ENCODE data around the gene CLDN3.

The CLDN3 gene

DNA sequence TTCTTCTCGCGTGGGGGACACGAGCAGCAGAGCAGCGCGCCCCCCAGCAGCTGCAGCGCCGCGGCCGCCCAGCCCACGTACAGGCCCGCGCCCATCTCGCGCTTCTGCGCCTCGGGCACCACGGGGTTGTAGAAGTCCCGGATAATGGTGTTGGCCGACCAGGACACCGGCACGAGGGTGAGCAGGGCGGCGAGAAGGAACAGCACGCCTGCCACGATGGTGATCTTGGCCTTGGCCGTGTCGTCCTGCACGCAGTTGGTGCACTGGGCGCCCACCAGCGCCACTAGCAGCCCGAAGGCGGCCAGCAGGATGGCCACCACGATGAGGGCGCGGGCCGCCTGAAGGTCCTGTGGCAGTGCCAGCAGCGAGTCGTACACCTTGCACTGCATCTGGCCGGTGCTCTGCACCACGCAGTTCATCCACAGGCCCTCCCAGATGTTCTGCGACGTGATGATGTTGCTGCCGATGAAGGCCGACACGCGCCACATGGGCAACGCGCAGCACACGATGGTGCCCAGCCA is 529 bp downstream of the CLDN3 start:
- TF ChIP-seq Cebpa-rat (IDR thresholded peaks at IDR 0.05) = no peak
- Histone ChIP-seq H3K36me3 (no peaks in the 10 kb centered on the region), H3K27ac (no peak overlapping the region), H4K20me1 (no peaks in the 10 kb centered on the region), H3K4me2 (no peak overlapping the region), H3K27me3 (peaks cover 23% of the 10 kb centered on the region), H3K4me1 (peaks cover 14% of the 10 kb centered on the region), H3K9ac (no peak overlapping the region), H3K4me3 (no peak overlapping the region), H3K9me3 (0 out of 2 replicates have a peak, but pooled peaks cover 11% of the 10 kb centered on the region)

DNA sequence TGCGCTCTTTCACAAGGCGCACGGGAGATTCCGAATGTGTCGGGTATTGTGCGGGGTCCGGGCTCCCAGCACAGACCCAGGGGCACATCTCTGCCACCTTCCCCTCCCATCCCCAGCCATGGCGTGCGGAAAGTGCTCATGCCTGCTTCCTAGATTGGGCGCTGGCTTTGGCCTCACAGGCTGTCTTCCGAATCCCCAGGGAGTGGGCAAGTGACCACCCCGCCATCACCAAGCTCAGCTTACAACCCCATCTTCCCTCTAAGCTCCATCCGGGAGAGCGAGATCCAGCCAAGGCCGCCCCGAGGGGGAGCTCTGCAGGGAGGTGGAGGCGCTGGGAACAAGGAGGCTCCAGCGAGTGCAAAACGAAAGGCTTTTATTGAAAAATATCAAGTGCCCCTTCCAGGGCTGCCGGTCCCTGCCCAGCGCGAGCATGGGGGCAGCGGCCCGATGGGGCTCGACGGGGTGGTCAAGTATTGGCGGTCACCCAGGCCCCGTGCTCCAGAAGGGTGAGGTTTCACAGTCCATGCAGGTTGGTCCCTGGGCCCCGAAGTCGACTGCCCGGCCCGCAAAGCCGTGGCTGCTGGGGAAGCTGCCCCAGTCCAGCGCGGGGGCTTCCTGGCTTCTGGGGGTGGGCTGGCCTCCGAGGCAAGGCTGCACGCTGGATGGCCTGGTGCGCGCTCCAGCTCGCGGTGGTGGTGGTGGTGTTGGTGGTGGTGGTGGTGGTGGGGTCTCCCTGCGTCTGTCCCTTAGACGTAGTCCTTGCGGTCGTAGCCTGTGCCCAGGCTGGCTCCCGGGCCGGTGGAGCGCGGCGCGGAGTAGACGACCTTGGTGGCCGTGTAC is 1.2 kb downstream of the CLDN3 start:
- Histone ChIP-seq H3K4me1 (peaks cover 14% of the 10 kb centered on the region), H3K27me3 (peaks cover 23% of the 10 kb centered on the region), H3K4me3 (no peak overlapping the region), H3K27ac (no peak overlapping the region), H3K4me2 (no peak overlapping the region), H3K9ac (no peak overlapping the region), H3K36me3 (no peaks in the 10 kb centered on the region), H4K20me1 (no peaks in the 10 kb centered on the region), H3K9me3 (0 out of 2 replicates have a peak, but pooled peaks cover 11% of the 10 kb centered on the region)
- TF ChIP-seq Cebpa-rat (IDR thresholded peaks at IDR 0.05) = no peak

DNA sequence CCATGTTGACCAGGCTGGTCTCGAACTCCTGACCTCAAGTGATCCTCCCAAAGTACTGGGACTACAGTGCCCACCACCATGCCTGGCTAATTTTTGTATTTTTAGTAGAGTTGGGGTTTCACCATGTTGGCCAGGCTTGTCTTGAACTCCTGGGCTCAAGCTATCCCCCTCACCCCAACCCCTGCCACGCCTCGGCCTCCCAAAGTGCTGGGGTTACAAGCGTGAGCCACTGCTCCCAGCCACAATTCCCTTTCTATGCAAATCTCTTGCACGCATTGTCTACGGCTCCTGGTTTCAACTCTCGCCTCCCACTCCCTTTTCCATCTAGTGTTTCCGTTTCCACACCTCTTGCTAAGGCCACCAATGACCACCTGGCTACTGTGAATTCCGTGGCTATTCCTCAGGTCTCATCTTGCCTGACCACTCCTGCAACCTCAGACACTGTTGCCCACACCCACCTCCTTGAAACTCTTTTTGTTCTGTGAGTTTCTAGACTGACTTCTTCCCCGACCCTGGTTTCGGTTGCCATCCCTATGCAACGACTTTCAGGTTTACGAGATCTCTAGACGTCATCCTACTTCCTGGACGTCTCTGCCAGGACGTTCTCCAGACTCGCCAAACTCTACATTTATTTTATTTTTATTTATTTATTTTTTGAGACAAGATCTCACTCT is 3.4 kb downstream of the CLDN3 start:
- Histone ChIP-seq H3K4me1 (peaks cover 14% of the 10 kb centered on the region), H3K9ac (no peak overlapping the region), H3K36me3 (no peaks in the 10 kb centered on the region), H3K4me3 (no peak overlapping the region), H3K9me3 (0 out of 2 replicates have a peak, but pooled peaks cover 11% of the 10 kb centered on the region), H3K27ac (no peak overlapping the region), H3K4me2 (no peak overlapping the region), H3K27me3 (peaks cover 23% of the 10 kb centered on the region), H4K20me1 (no peaks in the 10 kb centered on the region)
- no peak for TF ChIP-seq Cebpa-rat (IDR thresholded peaks at IDR 0.05)

DNA sequence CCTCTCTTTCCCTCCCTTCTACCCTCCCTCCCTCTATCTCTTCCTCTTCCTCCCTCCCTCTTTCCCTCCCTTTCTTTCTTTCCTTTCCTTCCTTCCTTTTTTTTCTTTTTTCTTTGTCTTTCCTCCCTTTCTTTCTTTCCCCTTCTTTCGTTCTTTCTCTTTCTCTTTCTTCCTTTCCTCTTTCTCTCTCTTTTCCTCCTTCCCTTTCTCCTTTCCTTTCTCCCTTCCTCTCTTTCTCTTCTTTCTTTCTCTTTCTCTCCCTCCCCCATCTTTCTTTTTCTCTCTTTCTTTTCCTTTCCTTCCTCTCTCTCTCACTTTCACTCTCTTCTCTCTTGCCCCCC is 7.4 kb downstream of the CLDN3 start:
- H3K4me1 ChIP-seq = no peaks in the 10 kb centered on the region
- no peaks in the 10 kb centered on the region for H3K9me3 ChIP-seq
- no peak for TF ChIP-seq Cebpa-rat (IDR thresholded peaks at IDR 0.05)
- H3K27ac ChIP-seq = no peak overlapping the region
- H3K4me3 ChIP-seq = no peak overlapping the region
- no peak overlapping the region for H3K4me2 ChIP-seq
- H3K36me3 ChIP-seq = no peaks in the 10 kb centered on the region
- no peaks in the 10 kb centered on the region for H4K20me1 ChIP-seq
- no peak overlapping the region for H3K9ac ChIP-seq
- no peaks in the 10 kb centered on the region for H3K27me3 ChIP-seq

DNA sequence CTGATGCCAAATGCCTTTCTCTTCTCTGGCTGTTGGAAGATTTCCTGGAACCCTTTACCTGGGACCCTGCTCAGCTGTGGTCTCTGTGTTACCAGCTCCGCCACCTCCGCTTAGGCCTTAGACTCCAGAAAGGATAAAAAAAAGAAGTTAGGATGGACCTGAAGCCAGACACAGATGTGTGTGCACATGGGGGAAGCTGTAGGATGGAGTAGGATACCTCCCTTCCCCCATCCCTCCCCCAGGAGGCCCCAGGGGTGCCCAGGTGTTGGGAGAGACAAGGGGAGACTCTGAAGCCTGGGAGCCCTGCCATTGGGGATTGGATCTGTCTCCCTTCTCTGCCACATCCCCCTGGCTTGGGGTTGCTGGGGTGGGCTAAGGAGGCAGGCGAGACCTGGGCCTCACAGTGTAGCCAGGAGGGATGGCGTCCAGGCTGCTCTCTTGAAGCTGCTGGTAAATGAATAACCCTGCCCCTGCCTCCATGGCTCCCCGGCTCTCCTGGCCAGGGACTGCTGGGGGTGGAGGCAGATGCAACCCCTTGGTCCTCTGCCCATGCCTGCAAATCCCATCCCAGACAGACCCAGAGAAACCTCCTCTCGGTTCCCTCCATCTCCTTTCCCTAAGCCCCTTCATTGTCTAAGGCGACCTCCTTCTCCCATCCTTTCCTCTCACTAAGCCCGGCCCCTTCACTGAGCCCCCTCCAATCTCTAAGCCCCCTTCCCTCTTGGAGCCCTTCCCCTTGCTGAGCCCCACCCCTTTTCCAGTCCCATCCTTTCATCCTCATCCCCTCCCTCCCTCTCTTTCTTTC is 8.0 kb downstream of the CLDN3 start:
- H3K9ac ChIP-seq = no peak overlapping the region
- TF ChIP-seq Cebpa-rat (IDR thresholded peaks at IDR 0.05) = no peak
- H3K4me1 ChIP-seq = no peaks in the 10 kb centered on the region
- H3K27me3 ChIP-seq = no peaks in the 10 kb centered on the region
- H3K4me3 ChIP-seq = no peak overlapping the region
- H3K9me3 ChIP-seq = no peaks in the 10 kb centered on the region
- no peak overlapping the region for H3K27ac ChIP-seq
- no peaks in the 10 kb centered on the region for H4K20me1 ChIP-seq
- H3K36me3 ChIP-seq = no peaks in the 10 kb centered on the region
- no peak overlapping the region for H3K4me2 ChIP-seq

DNA sequence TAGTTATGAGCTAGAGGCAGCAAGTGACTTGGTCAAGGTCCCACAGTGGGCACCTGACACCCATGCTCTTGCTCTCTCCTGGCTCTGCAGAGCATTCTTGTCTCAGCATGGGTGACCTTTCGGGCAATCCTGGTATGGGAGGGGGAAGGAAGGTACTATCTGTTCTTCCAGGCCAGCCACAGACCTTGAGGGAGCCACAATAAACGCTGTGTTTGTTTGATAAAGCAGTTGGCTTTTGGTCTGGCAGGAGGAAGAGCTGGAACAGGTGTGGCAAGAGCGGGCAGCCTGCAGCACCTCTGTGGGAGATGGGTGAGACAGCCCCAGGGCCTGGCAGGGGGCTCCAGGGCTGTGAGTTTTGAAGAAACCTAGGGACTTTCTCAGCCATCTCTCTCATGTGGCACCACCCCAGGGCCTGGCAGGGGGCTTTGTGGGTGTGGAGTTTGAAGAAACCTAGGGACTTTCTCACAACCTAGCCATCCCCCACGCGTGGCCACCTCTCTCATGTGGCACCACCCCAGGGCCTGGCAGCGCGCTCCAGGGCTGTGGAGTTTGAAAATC is 11.4 kb downstream of the CLDN3 start:
- H3K9ac ChIP-seq = no peak overlapping the region
- no peaks in the 10 kb centered on the region for H3K27me3 ChIP-seq
- H4K20me1 ChIP-seq = no peaks in the 10 kb centered on the region
- TF ChIP-seq Cebpa-rat (IDR thresholded peaks at IDR 0.05) = no peak
- H3K4me3 ChIP-seq = no peak overlapping the region
- no peaks in the 10 kb centered on the region for H3K4me1 ChIP-seq
- H3K27ac ChIP-seq = no peak overlapping the region
- no peaks in the 10 kb centered on the region for H3K36me3 ChIP-seq
- no peak overlapping the region for H3K4me2 ChIP-seq
- H3K9me3 ChIP-seq = no peaks in the 10 kb centered on the region

DNA sequence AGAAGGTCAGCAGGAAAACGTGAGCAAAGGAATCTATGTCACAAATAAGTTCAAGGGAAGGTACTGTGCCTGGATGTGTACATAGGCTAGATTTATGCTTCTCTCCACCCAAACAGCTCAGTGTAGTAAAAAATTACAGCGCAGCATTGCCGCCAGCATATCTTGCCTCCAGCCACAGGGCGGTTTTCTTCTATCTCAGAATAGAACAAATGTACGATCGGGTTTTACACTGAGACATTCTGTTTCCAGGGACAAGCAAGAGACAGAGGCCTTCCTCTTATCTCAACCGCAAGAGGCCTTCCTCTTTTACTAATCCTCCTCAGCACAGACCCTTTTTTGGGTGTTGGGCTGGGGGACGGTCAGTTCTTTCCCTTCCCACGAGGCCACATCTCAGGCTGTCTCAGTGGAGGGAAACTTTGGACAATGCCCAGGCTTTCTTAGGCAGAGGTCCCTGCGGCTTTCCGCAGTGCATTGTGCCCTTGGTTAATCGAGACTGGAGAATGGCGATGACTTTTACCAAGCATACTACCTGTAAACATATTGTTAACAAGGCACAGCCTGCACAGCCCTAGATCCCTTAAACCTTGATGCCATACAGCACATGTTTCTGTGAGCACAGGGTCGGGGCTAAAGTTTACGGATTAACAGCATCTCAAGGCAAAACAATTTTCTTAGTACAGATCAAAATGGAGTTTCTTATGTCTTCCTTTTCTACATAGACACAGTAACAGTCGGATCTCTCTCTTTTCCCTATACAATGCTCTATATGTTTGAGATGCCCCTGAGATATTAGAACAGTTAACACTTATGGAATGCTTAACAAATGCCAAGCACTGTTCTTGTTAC is 19.9 kb downstream of the CLDN3 start:
- Histone ChIP-seq H3K27me3 (no peaks in the 10 kb centered on the region), H4K20me1 (no peaks in the 10 kb centered on the region), H3K4me2 (no peak overlapping the region), H3K36me3 (no peaks in the 10 kb centered on the region), H3K27ac (no peak overlapping the region), H3K4me3 (no peak overlapping the region), H3K9ac (no peak overlapping the region), H3K9me3 (no peaks in the 10 kb centered on the region), H3K4me1 (no peaks in the 10 kb centered on the region)
- no peak for TF ChIP-seq Cebpa-rat (IDR thresholded peaks at IDR 0.05)

DNA sequence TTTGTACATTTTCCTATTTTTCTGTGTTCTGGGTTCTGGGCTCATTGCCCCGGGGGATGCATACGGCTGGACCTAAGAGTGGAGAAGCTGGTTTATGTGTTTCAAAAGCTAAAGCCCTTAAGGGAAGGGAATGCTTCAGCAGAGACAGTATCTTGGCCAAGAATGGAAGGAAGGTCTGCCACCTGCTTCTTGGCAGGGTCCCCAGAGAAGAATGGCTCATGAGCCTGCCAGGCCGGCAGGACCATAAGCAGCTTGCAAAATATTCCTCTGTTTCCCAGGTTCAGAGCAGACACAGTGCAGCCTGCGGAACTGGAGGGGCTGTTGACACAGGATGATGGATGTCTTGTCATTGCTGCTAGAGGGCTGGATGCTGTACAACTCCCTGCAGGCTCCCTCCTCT is 23.7 kb downstream of the CLDN3 start:
- no peaks in the 10 kb centered on the region for H3K9me3 ChIP-seq
- peaks cover 11% of the 10 kb centered on the region for H3K4me1 ChIP-seq
- no peak overlapping the region for H3K4me3 ChIP-seq
- no peak overlapping the region for H3K27ac ChIP-seq
- no peaks in the 10 kb centered on the region for H4K20me1 ChIP-seq
- H3K36me3 ChIP-seq = no peaks in the 10 kb centered on the region
- TF ChIP-seq Cebpa-rat (IDR thresholded peaks at IDR 0.05) = no peak
- H3K27me3 ChIP-seq = peaks cover 15% of the 10 kb centered on the region
- no peak overlapping the region for H3K4me2 ChIP-seq
- no peak overlapping the region for H3K9ac ChIP-seq

All from BLaER1 (cell line).